H9 (cell line): ENCODE data around the gene PNMA6F. TPM values are rescaled to one million over a fixed set of nuclear protein-coding genes. Genes with fewer than 3 reads are reported as not detected.

Experiments used
- DNase-seq: peaks from one replicate; pipeline ENCODE4 v3.0.0-alpha.2; 2017
- H2AFZ ChIP-seq: one replicate; pipeline ENCODE4 v1.6.1; 2013; ENCODE audit warnings: mild to moderate bottlenecking, low read length, control low read depth, moderate library complexity
- H2AK5ac ChIP-seq: 2 replicates; pipeline ENCODE4 v1.6.1; 2013; ENCODE audit warnings: low read length, control low read depth, mixed read lengths; ENCODE audit not compliant: insufficient read length
- H2BK120ac ChIP-seq: one replicate; pipeline ENCODE4 v1.6.1; 2013; ENCODE audit warnings: low read depth, mild to moderate bottlenecking, low read length, control low read depth, inconsistent platforms; ENCODE audit not compliant: poor library complexity, severe bottlenecking
- H2BK12ac ChIP-seq: 2 replicates; pipeline ENCODE4 v1.6.1; 2013; ENCODE audit warnings: low read length, control low read depth, mixed read lengths, low read depth; ENCODE audit not compliant: insufficient read length
- H2BK15ac ChIP-seq: 2 replicates; pipeline ENCODE4 v1.6.1; 2013; ENCODE audit warnings: low read depth, low read length, control low read depth
- H2BK20ac ChIP-seq: one replicate; pipeline ENCODE4 v1.6.1; 2013; ENCODE audit warnings: low read depth, mild to moderate bottlenecking, low read length, control low read depth, inconsistent platforms; ENCODE audit not compliant: poor library complexity, severe bottlenecking
- H2BK5ac ChIP-seq: 2 replicates; pipeline ENCODE4 v1.6.1; 2013; ENCODE audit warnings: low read length, control low read depth, mixed read lengths; ENCODE audit not compliant: insufficient read length
- H3K14ac ChIP-seq: 2 replicates; pipeline ENCODE4 v1.6.1; 2013; ENCODE audit warnings: low read length, control low read depth; ENCODE audit not compliant: insufficient read depth
- H3K18ac ChIP-seq: 2 replicates; pipeline ENCODE4 v1.6.1; 2013; ENCODE audit warnings: low read depth, mild to moderate bottlenecking, mixed read lengths, low read length, control low read depth; ENCODE audit not compliant: insufficient read length
- H3K23ac ChIP-seq: 2 replicates; pipeline ENCODE4 v1.6.1; 2013; ENCODE audit warnings: low read length, control low read depth, mixed read lengths, low read depth; ENCODE audit not compliant: insufficient read length
- H3K23me2 ChIP-seq: 2 replicates; pipeline ENCODE4 v1.6.1; 2013; ENCODE audit warnings: low read depth, mild to moderate bottlenecking, mixed read lengths, low read length, control low read depth; ENCODE audit not compliant: insufficient read length, poor library complexity, severe bottlenecking
- H3K27ac ChIP-seq: 2 replicates; pipeline ENCODE4 v1.5.1; 2013; ENCODE audit warnings: low read length, control low read depth, mixed read lengths, low read depth; ENCODE audit not compliant: insufficient read length
- H3K27me3 ChIP-seq: 2 replicates; pipeline ENCODE4 v1.6.1; 2013; ENCODE audit warnings: low read length, control low read depth, inconsistent platforms; ENCODE audit not compliant: insufficient read depth
- H3K4ac ChIP-seq: 2 replicates; pipeline ENCODE4 v1.6.1; 2013; ENCODE audit warnings: low read depth, mild to moderate bottlenecking, control low read depth, inconsistent platforms, low read length, moderate library complexity
- H3K4me1 ChIP-seq: 2 replicates; pipeline ENCODE4 v1.6.1; 2013; ENCODE audit warnings: low read length, control low read depth, inconsistent platforms; ENCODE audit not compliant: insufficient read depth
- H3K4me2 ChIP-seq: 2 replicates; pipeline ENCODE4 v1.6.1; 2013; ENCODE audit warnings: low read length, control low read depth, mixed read lengths; ENCODE audit not compliant: insufficient read length, insufficient read depth
- H3K56ac ChIP-seq: 2 replicates; pipeline ENCODE4 v1.6.1; 2013; ENCODE audit warnings: low read depth, mild to moderate bottlenecking, mixed read lengths, low read length, control low read depth; ENCODE audit not compliant: insufficient read length
- H3K79me1 ChIP-seq: 2 replicates; pipeline ENCODE4 v1.6.1; 2013; ENCODE audit warnings: low read depth, mild to moderate bottlenecking, moderate library complexity, low read length, control low read depth, inconsistent platforms; ENCODE audit not compliant: insufficient read depth, poor library complexity, severe bottlenecking
- H3K79me2 ChIP-seq: 2 replicates; pipeline ENCODE4 v1.6.1; 2013; ENCODE audit warnings: low read length, control low read depth, inconsistent platforms; ENCODE audit not compliant: insufficient read depth
- H3K9ac ChIP-seq: 2 replicates; pipeline ENCODE4 v1.6.1; 2013; ENCODE audit warnings: low read length, control low read depth, mixed read lengths; ENCODE audit not compliant: insufficient read length; ENCODE audit errors: extremely low read depth
- H3K9me3 ChIP-seq: one replicate; pipeline ENCODE4 v1.6.1; 2013; ENCODE audit warnings: low read depth, low read length, inconsistent platforms; ENCODE audit not compliant: control insufficient read depth
- H3T11ph ChIP-seq: one replicate; pipeline ENCODE4 v1.6.1; 2013; ENCODE audit warnings: mild to moderate bottlenecking, low read length, control low read depth, inconsistent platforms
- H4K20me1 ChIP-seq: one replicate; pipeline ENCODE4 v1.6.1; 2013; ENCODE audit not compliant: control insufficient read depth, insufficient read length, insufficient read depth
- H4K5ac ChIP-seq: 2 replicates; pipeline ENCODE4 v1.6.1; 2013; ENCODE audit warnings: low read depth, mild to moderate bottlenecking, mixed read lengths, low read length, control low read depth; ENCODE audit not compliant: insufficient read length
- H4K8ac ChIP-seq: replicated peaks from 2 replicates; pipeline ENCODE4 v1.6.1; 2013; ENCODE audit warnings: low read length, control low read depth, mixed read lengths, low read depth; ENCODE audit not compliant: insufficient read length
- H4K91ac ChIP-seq: 2 replicates; pipeline ENCODE4 v1.6.1; 2013; ENCODE audit warnings: low read depth, mild to moderate bottlenecking, moderate library complexity, mixed read lengths, low read length, control low read depth; ENCODE audit not compliant: insufficient read length
- H3K27ac Mint-ChIP-seq, 3 experiments: 2 replicates in 2 of 3; 3 replicates in 1 of 3; pipeline ENCODE4 v1.8.0; 2020 to 2021; ENCODE audit warnings: mixed read lengths in 3 of 3, mild to moderate bottlenecking in 1 of 3, moderate library complexity in 1 of 3
- H3K27me3 Mint-ChIP-seq: 2 replicates; pipeline ENCODE4 v1.8.0; 2021; ENCODE audit warnings: low read depth, mild to moderate bottlenecking, moderate library complexity, mixed read lengths
- H3K36me3 Mint-ChIP-seq, 3 experiments: 2 replicates in 2 of 3; 3 replicates in 1 of 3; pipeline ENCODE4 v1.8.0; 2020 to 2021; ENCODE audit warnings: low read depth in 3 of 3, mixed read lengths in 3 of 3; ENCODE audit not compliant: insufficient read depth in 1 of 3
- H3K4me1 Mint-ChIP-seq, 2 experiments: 2 replicates each; pipeline ENCODE4 v1.8.0; 2020; ENCODE audit warnings: mixed read lengths in 2 of 2
- H3K4me3 Mint-ChIP-seq, 2 experiments: 2 replicates in 1 of 2; 3 replicates in 1 of 2; pipeline ENCODE4 v1.8.0; 2020 to 2021; ENCODE audit warnings: mild to moderate bottlenecking in 2 of 2, mixed read lengths in 2 of 2, moderate library complexity in 1 of 2
- H3K9me3 Mint-ChIP-seq, 2 experiments: 2 replicates in 1 of 2; 3 replicates in 1 of 2; pipeline ENCODE4 v1.8.0; 2020; ENCODE audit warnings: mild to moderate bottlenecking in 2 of 2, mixed read lengths in 2 of 2, moderate library complexity in 1 of 2
- WGBS: extraction: QIAGEN DNeasy Blood & Tissue Kit; methylation state at CpG from one replicate; pipeline ENCODE4 v1.1.7; 2013; ENCODE audit warnings: missing lambda C conversion rate, low lambda C conversion rate, mixed read lengths; ENCODE audit not compliant: insufficient read length; ENCODE audit errors: extremely low coverage; 5-methylcytosine and 5-hydroxymethylcytosine counted together
- total RNA-seq: library from RNA; stranded (reverse); gene quantifications from 2 replicates; pipeline ENCODE4 v1.2.1, GENCODE V29; 2021
- TF ChIP-seq, protein P1 (sequence below): fragments of 200-600 bp; sonication (generic); conservative IDR thresholded peaks from 3 replicates; pipeline ENCODE4 v1.8.0; 2021; ENCODE audit warnings: antibody characterized with exemption, mild to moderate bottlenecking

Gene PNMA6F
- total RNA-seq, 1 experiment from 2014 or later, result not detected

DNA sequence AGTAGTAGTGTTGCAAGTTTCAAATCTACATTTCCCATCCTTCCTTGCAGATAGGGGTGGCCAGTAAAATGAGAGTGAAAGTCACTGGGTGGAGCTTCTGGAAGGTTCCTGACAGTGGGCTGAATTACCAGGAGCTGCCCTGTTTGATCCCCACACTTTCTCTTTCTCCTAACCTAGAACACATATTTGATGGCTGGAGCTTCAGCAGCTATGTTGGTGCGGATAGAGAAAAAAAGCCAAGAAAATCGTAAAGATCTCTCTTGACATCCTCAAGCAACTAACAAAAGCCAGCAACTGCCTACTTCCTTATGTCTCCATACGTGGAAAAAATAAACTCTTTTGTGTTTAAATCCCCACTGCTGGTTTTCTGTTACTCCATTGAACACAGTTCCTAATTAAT is 44.6 kb upstream of the PNMA6F start:
- no peak overlapping the region for H2BK120ac ChIP-seq
- no peak overlapping the region for H3K56ac ChIP-seq
- DNase-seq, result no peak
- no peak overlapping the region for H3K23ac ChIP-seq
- no peaks in the 10 kb centered on the region for H3K79me1 ChIP-seq
- H4K91ac ChIP-seq, result no peak overlapping the region
- no peaks in the 10 kb centered on the region for H3K79me2 ChIP-seq
- no peak overlapping the region for H3K9ac ChIP-seq
- Mint-ChIP-seq H3K4me1 (no peaks in the 10 kb centered on the region), H3K36me3 (no peaks in the 10 kb centered on the region), H3K27me3 (peaks cover 9% of the 10 kb centered on the region), H3K9me3 (peaks cover 65 to 76% of the 10 kb centered on the region in 2 experiments), H3K4me3 (no peak overlapping the region), H3K27ac (no peak overlapping the region; a peak in 1 of 7 replicates)
- H2BK15ac ChIP-seq, result no peak overlapping the region
- peaks cover 17% of the 10 kb centered on the region for H3K9me3 ChIP-seq
- H3T11ph ChIP-seq, result no peak overlapping the region
- no peak overlapping the region for H3K4ac ChIP-seq
- no peak overlapping the region for H3K14ac ChIP-seq
- WGBS, result no CpG with 5 or more reads among the region's 3 CpGs
- no peak overlapping the region for H4K5ac ChIP-seq
- H3K27me3 ChIP-seq, result no peaks in the 10 kb centered on the region
- H3K4me1 ChIP-seq, result no peaks in the 10 kb centered on the region
- H3K4me2 ChIP-seq, result no peak overlapping the region
- TF ChIP-seq, protein P1, sequence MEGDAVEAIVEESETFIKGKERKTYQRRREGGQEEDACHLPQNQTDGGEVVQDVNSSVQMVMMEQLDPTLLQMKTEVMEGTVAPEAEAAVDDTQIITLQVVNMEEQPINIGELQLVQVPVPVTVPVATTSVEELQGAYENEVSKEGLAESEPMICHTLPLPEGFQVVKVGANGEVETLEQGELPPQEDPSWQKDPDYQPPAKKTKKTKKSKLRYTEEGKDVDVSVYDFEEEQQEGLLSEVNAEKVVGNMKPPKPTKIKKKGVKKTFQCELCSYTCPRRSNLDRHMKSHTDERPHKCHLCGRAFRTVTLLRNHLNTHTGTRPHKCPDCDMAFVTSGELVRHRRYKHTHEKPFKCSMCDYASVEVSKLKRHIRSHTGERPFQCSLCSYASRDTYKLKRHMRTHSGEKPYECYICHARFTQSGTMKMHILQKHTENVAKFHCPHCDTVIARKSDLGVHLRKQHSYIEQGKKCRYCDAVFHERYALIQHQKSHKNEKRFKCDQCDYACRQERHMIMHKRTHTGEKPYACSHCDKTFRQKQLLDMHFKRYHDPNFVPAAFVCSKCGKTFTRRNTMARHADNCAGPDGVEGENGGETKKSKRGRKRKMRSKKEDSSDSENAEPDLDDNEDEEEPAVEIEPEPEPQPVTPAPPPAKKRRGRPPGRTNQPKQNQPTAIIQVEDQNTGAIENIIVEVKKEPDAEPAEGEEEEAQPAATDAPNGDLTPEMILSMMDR, result no peak
- no peaks in the 10 kb centered on the region for H3K23me2 ChIP-seq
- no peak overlapping the region for H2BK20ac ChIP-seq
- H3K27ac ChIP-seq, result no peak overlapping the region
- H4K20me1 ChIP-seq, result no peaks in the 10 kb centered on the region
- H2BK12ac ChIP-seq, result no peak overlapping the region
- H2BK5ac ChIP-seq, result no peak overlapping the region
- H4K8ac ChIP-seq, result no peak overlapping the region
- no peak overlapping the region for H2AFZ ChIP-seq
- H3K18ac ChIP-seq, result no peak overlapping the region
- no peak overlapping the region for H2AK5ac ChIP-seq
